Liver (tissue), 9 donors: ENCODE measurements around the gene GBE1. TPM values are rescaled to one million over a fixed set of nuclear protein-coding genes. Genes with fewer than 3 reads are reported as not detected.

Source experiments
- DNase-seq: peaks from one replicate; pipeline ENCODE4 v3.0.0-alpha.2; 2017; ENCODE audit warnings: low spot score
- H3K27ac ChIP-seq, 2 donors: one replicate each; pipeline ENCODE4 v1.7.0; 2013; ENCODE audit warnings: inconsistent platforms in 2 of 2, low read length in 2 of 2, control low read depth in 1 of 2, low read depth in 1 of 2, mild to moderate bottlenecking in 1 of 2
- H3K27me3 ChIP-seq, 4 donors: one replicate each; pipeline versions ENCODE4 v1.6.1 to v1.7.0; 2013; ENCODE audit warnings: low read length in 3 of 4, inconsistent platforms in 1 of 4, mild to moderate bottlenecking in 1 of 4, moderate library complexity in 1 of 4; ENCODE audit not compliant: control insufficient read depth in 4 of 4, insufficient read depth in 4 of 4
- H3K36me3 ChIP-seq, 4 donors: one replicate each; pipeline versions ENCODE4 v1.6.1 to v1.7.0; 2013; ENCODE audit warnings: low read length in 3 of 4, mild to moderate bottlenecking in 3 of 4, low read depth in 1 of 4, moderate library complexity in 1 of 4; ENCODE audit not compliant: control insufficient read depth in 4 of 4, insufficient read depth in 3 of 4
- H3K4me1 ChIP-seq, 4 donors: one replicate each; pipeline versions ENCODE4 v1.6.1 to v1.7.0; 2013; ENCODE audit warnings: low read length in 3 of 4, mild to moderate bottlenecking in 3 of 4, moderate library complexity in 1 of 4; ENCODE audit not compliant: control insufficient read depth in 4 of 4, insufficient read depth in 4 of 4
- H3K4me3 ChIP-seq, 3 donors: one replicate each; pipeline versions ENCODE4 v1.6.1 to v1.7.0; 2013; ENCODE audit warnings: low read length in 3 of 3, control low read depth in 1 of 3, low read depth in 1 of 3, mild to moderate bottlenecking in 1 of 3
- H3K9ac ChIP-seq, 2 donors: one replicate each; pipeline ENCODE4 v1.7.0; 2013; ENCODE audit warnings: low read length in 2 of 2, mild to moderate bottlenecking in 2 of 2, moderate library complexity in 2 of 2, control low read depth in 1 of 2, low read depth in 1 of 2
- H3K9me3 ChIP-seq, 4 donors: one replicate each; pipeline versions ENCODE4 v1.6.1 to v1.7.0; 2013; ENCODE audit warnings: low read length in 3 of 4; ENCODE audit not compliant: control insufficient read depth in 4 of 4
- ATF3 ChIP-seq: IDR thresholded peaks from 2 replicates; pipeline ENCODE4 v1.6.1; 2016; ENCODE audit warnings: antibody characterized with exemption
- CTCF ChIP-seq: fragments of 150-350 bp; IDR thresholded peaks from 2 replicates; pipeline ENCODE4 v1.5.1; 2017; ENCODE audit warnings: improper control_type of control experiment, low read depth, low read length; ENCODE audit not compliant: missing input control
- EGR1 ChIP-seq, 2 donors: IDR thresholded peaks; 2 replicates each; pipeline ENCODE4 v1.6.1; 2016 to 2018; ENCODE audit warnings: antibody characterized with exemption in 2 of 2, low read depth in 2 of 2
- FOXA2 ChIP-seq: IDR thresholded peaks from 2 replicates; pipeline ENCODE4 v1.6.1; 2016; ENCODE audit warnings: antibody characterized with exemption
- GABPA ChIP-seq, 2 donors: IDR thresholded peaks in 1 of 2; conservative IDR thresholded peaks in 1 of 2; 2 replicates each; pipeline ENCODE4 v1.6.1; 2016; ENCODE audit warnings: antibody characterized with exemption in 2 of 2, mild to moderate bottlenecking in 1 of 2, moderate library complexity in 1 of 2
- HNF4G ChIP-seq: IDR thresholded peaks from 2 replicates; pipeline ENCODE4 v1.6.1; 2016; ENCODE audit warnings: antibody characterized with exemption
- MAX ChIP-seq: IDR thresholded peaks from 2 replicates; pipeline ENCODE4 v1.6.1; 2016; ENCODE audit warnings: antibody characterized with exemption
- NR2F2 ChIP-seq: IDR thresholded peaks from 2 replicates; pipeline ENCODE4 v1.6.1; 2016; ENCODE audit warnings: antibody characterized with exemption
- RAD21 ChIP-seq, 2 donors: IDR thresholded peaks; 2 replicates each; pipeline ENCODE4 v1.6.1; 2016; ENCODE audit warnings: antibody characterized with exemption in 2 of 2, mild to moderate bottlenecking in 2 of 2
- REST ChIP-seq: IDR thresholded peaks from 2 replicates; pipeline ENCODE4 v1.6.1; 2016; ENCODE audit warnings: antibody characterized with exemption, mild to moderate bottlenecking
- SP1 ChIP-seq: IDR thresholded peaks from 2 replicates; pipeline ENCODE4 v1.6.1; 2018; ENCODE audit warnings: antibody characterized with exemption, mild to moderate bottlenecking
- TAF1 ChIP-seq: conservative IDR thresholded peaks from 2 replicates; pipeline ENCODE4 v1.6.1; 2016; ENCODE audit warnings: antibody characterized with exemption, mild to moderate bottlenecking
- YY1 ChIP-seq: IDR thresholded peaks from 2 replicates; pipeline ENCODE4 v1.6.1; 2016; ENCODE audit warnings: antibody characterized with exemption, mild to moderate bottlenecking
- ZBTB33 ChIP-seq: IDR thresholded peaks from 2 replicates; pipeline ENCODE4 v1.6.1; 2016; ENCODE audit warnings: antibody characterized with exemption
- WGBS: extraction: QIAGEN DNeasy Blood & Tissue Kit; methylation state at CpG from one replicate; pipeline ENCODE4 v1.1.7; 2013; 5-methylcytosine and 5-hydroxymethylcytosine counted together
- polyA plus RNA-seq, 2 donors: library from polyadenylated mRNA; stranded (reverse) in 1 of 2; unstranded in 1 of 2; fragments of 200-250 nt in 1 of 2; fragments of >200 nt in 1 of 2; fragmentation: Nextera tagmentation in 1 of 2; extraction: Ambion mirVana in 1 of 2; gene quantifications; one replicate each; pipeline versions ENCODE4 v1.2.1 to v1.2.3, GENCODE V29; 2013 to 2015
- total RNA-seq, 2 donors: library from RNA; depleted of rRNA; stranded (reverse); fragments of >200 nt; gene quantifications; one replicate each; pipeline ENCODE4 v1.2.3, GENCODE V29; 2014
- donor health status: healthy.
- donor health status: healthy.
- donor health status: healthy.
- donor health status: healthy.
- donor health status: healthy.

GBE1 gene
- total and polyA plus RNA-seq, 4 donors = 22.5 to 95.6 (median 25.8) TPM

- no peak for TF ChIP-seq ZBTB33
- no peak for TF ChIP-seq MAX
- TF ChIP-seq NR2F2 = no peak
- TF ChIP-seq GABPA (IDR thresholded peaks at IDR 0.05 in 1 of 2, conservative IDR thresholded peaks at IDR 0.05 in 1 of 2) = no peak
- no peak for TF ChIP-seq RAD21 (IDR thresholded peaks at IDR 0.05)
These were observed 17.3 kb upstream of the GBE1 start (continued) for GRCh38 chr3:81778678-81779182.

GRCh38 chr3:81776643-81777042 lies 15.2 kb upstream of the GBE1 start:
- 88% methylated on average over 2 of the region's 2 CpGs for WGBS
- Histone ChIP-seq H3K4me1 (peaks cover 0 to 1% (median 0%) of the 10 kb centered on the region in 4 donors), H3K27me3 (no peaks in the 10 kb centered on the region), H3K36me3 (no peaks in the 10 kb centered on the region), H3K27ac (no peak overlapping the region), H3K9ac (no peak overlapping the region), H3K4me3 (no peak overlapping the region), H3K9me3 (no peaks in the 10 kb centered on the region)
- TF ChIP-seq FOXA2 = no peak
- no peak for TF ChIP-seq CTCF
- TF ChIP-seq RAD21 (IDR thresholded peaks at IDR 0.05) = no peak
- no peak for TF ChIP-seq SP1
- no peak for TF ChIP-seq EGR1 (IDR thresholded peaks at IDR 0.05; ENCODE audit: low read depth in 2 of 2)
- TF ChIP-seq REST = no peak
- no peak for TF ChIP-seq ATF3
- no peak for TF ChIP-seq NR2F2
- no peak for DNase-seq

GRCh38 chr3:81770710-81771109 lies 9.3 kb upstream of the GBE1 start:
- 92% methylated on average over 3 of the region's 3 CpGs for WGBS
- Histone ChIP-seq H3K27ac (no peak overlapping the region), H3K27me3 (no peaks in the 10 kb centered on the region), H3K9ac (no peak overlapping the region), H3K9me3 (no peaks in the 10 kb centered on the region), H3K4me3 (no peak overlapping the region), H3K4me1 (no peaks in the 10 kb centered on the region), H3K36me3 (no peaks in the 10 kb centered on the region)
- DNase-seq = no peak
- TF ChIP-seq TAF1 (no peak), REST (no peak), HNF4G (no peak), ZBTB33 (no peak), ATF3 (no peak), YY1 (no peak), FOXA2 (no peak), NR2F2 (no peak)
